ENCODE measurements around the gene RASAL2. TPM values are rescaled to one million over a fixed set of nuclear protein-coding genes. Genes with fewer than 3 reads are reported as not detected.

Gene RASAL2
- total RNA-seq, 1 experiment from 2014 or later = 22.2 TPM

GRCh38 chr1:178209935-178210334 lies 116.0 kb downstream of the RASAL2 start:
- TF ChIP-seq CTCF (conservative IDR thresholded peaks at IDR 0.05) = no peak
- no peak overlapping the region for H3K27ac Mint-ChIP-seq
- WGBS (ENCODE audit: extremely low coverage, insufficient read length, low lambda C conversion rate) = no CpG with 5 or more reads among the region's 1 CpG
- Histone ChIP-seq H3K4ac (ENCODE audit: low read depth, low read length) (no peak overlapping the region), H2BK15ac (ENCODE audit: low read depth, low read length) (no peak overlapping the region), H4K20me1 (ENCODE audit: control insufficient read depth, insufficient read depth, insufficient read length) (no peaks in the 10 kb centered on the region), H4K8ac (replicated peaks; ENCODE audit: insufficient read length, low read depth, low read length) (no peak overlapping the region), H3K23me2 (ENCODE audit: insufficient read length, low read depth, low read length, poor library complexity, severe bottlenecking) (no peaks in the 10 kb centered on the region), H3K27ac (ENCODE audit: insufficient read length, low read depth, low read length) (no peak overlapping the region), H3K9ac (ENCODE audit: extremely low read depth, insufficient read length, low read length) (no peak overlapping the region), H3K14ac (ENCODE audit: insufficient read depth, low read length) (no peak overlapping the region), H2BK120ac (ENCODE audit: low read depth, low read length, poor library complexity, severe bottlenecking) (no peak overlapping the region), H3K23ac (ENCODE audit: insufficient read length, low read depth, low read length) (no peak overlapping the region), H4K91ac (ENCODE audit: insufficient read length, low read depth, low read length) (no peak overlapping the region), H3K79me1 (ENCODE audit: insufficient read depth, low read depth, low read length, poor library complexity, severe bottlenecking) (no peaks in the 10 kb centered on the region), H3K27me3 (ENCODE audit: insufficient read depth, low read length) (no peaks in the 10 kb centered on the region), H2BK12ac (ENCODE audit: insufficient read length, low read depth, low read length) (no peak overlapping the region), H3T11ph (ENCODE audit: low read length) (no peak overlapping the region), H3K9me3 (ENCODE audit: control insufficient read depth, low read depth, low read length) (peaks cover 5% of the 10 kb centered on the region), H2BK5ac (ENCODE audit: insufficient read length, low read length) (no peak overlapping the region), H3K4me1 (ENCODE audit: insufficient read depth, low read length) (no peaks in the 10 kb centered on the region), H2AK5ac (ENCODE audit: insufficient read length, low read length) (no peak overlapping the region), H2AFZ (ENCODE audit: low read length) (no peak overlapping the region), H3K4me2 (ENCODE audit: insufficient read depth, insufficient read length, low read length) (no peak overlapping the region), H2BK20ac (ENCODE audit: low read depth, low read length, poor library complexity, severe bottlenecking) (no peak overlapping the region), H4K5ac (ENCODE audit: insufficient read length, low read depth, low read length) (no peak overlapping the region), H3K18ac (ENCODE audit: insufficient read length, low read depth, low read length) (no peak overlapping the region), H3K56ac (ENCODE audit: insufficient read length, low read depth, low read length) (no peak overlapping the region), H3K79me2 (ENCODE audit: insufficient read depth, low read length) (no peaks in the 10 kb centered on the region)
- H3K36me3 Mint-ChIP-seq (ENCODE audit: insufficient read depth in 1 of 3, low read depth in 3 of 3) = peaks cover 20 to 40% (median 36%) of the 10 kb centered on the region in 3 experiments
- H3K4me3 Mint-ChIP-seq = no peak overlapping the region
- no peak for DNase-seq
- no peaks in the 10 kb centered on the region for H3K4me1 Mint-ChIP-seq
- H3K27me3 Mint-ChIP-seq (ENCODE audit: low read depth) = no peaks in the 10 kb centered on the region
- H3K9me3 Mint-ChIP-seq = peaks cover 31 to 39% of the 10 kb centered on the region in 2 experiments
